Neural cell (in vitro differentiated cells): ENCODE data around the gene MGAT5B. TPM values are rescaled to one million over a fixed set of nuclear protein-coding genes. Genes with fewer than 3 reads are reported as not detected.

Source experiments
- H2AFZ ChIP-seq: fragments of 200-600, 300-800 bp; sonication (generic), shearing (Covaris generic); 2 replicates; pipeline ENCODE4 v1.6.0; 2014; ENCODE audit warnings: low read depth, mild to moderate bottlenecking, antibody characterized with exemption, low read length, moderate library complexity
- H3F3A ChIP-seq: fragments of 200-600 bp; shearing (Covaris generic); 2 replicates; pipeline ENCODE4 v1.6.1; 2016; ENCODE audit warnings: mild to moderate bottlenecking, moderate library complexity, mixed read lengths, antibody characterized with exemption, low read length; ENCODE audit not compliant: insufficient read depth, poor library complexity, severe bottlenecking
- H3K27ac ChIP-seq: fragments of 200-600, 300-800 bp; sonication (generic), shearing (Covaris generic); 2 replicates; pipeline ENCODE4 v1.5.1; 2014; ENCODE audit warnings: mild to moderate bottlenecking, low read length, moderate library complexity
- H3K27me3 ChIP-seq: fragments of 300-800, 200-600 bp; sonication (generic), shearing (Covaris generic); 2 replicates; pipeline ENCODE4 v1.6.0; 2014; ENCODE audit warnings: mild to moderate bottlenecking, low read depth, low read length, moderate library complexity; ENCODE audit not compliant: insufficient read depth
- H3K36me3 ChIP-seq: fragments of 300-800, 200-600 bp; sonication (generic), shearing (Covaris generic); 2 replicates; pipeline ENCODE4 v1.5.1; 2014; ENCODE audit warnings: mild to moderate bottlenecking, antibody characterized with exemption, low read length, moderate library complexity; ENCODE audit not compliant: insufficient read depth
- H3K4me2 ChIP-seq: fragments of 300-800, 200-600 bp; sonication (generic), shearing (Covaris generic); 2 replicates; pipeline ENCODE4 v1.6.0; 2014; ENCODE audit warnings: mild to moderate bottlenecking, low read length
- H3K4me3 ChIP-seq: fragments of 300-800, 200-600 bp; sonication (generic), shearing (Covaris generic); 2 replicates; pipeline ENCODE4 v1.5.1; 2014; ENCODE audit warnings: mild to moderate bottlenecking, low read length, moderate library complexity
- H3K79me2 ChIP-seq: fragments of 200-600 bp; shearing (Covaris generic); replicated peaks from 2 replicates; pipeline ENCODE4 v1.6.0; 2014; ENCODE audit warnings: mild to moderate bottlenecking, low read length, moderate library complexity; ENCODE audit not compliant: insufficient read depth
- H3K9ac ChIP-seq: fragments of 300-800, 200-600 bp; sonication (generic), shearing (Covaris generic); 2 replicates; pipeline ENCODE4 v1.6.1; 2016; ENCODE audit warnings: mild to moderate bottlenecking, low read length, mixed read lengths
- H3K9me2 ChIP-seq: fragments of 200-600 bp; shearing (Covaris generic); 2 replicates; pipeline ENCODE4 v1.6.1; 2016; ENCODE audit warnings: mild to moderate bottlenecking, low read length, mixed read lengths; ENCODE audit not compliant: insufficient read depth
- H3K9me3 ChIP-seq: fragments of 200-600, 300-800 bp; sonication (generic), shearing (Covaris generic); 2 replicates; pipeline ENCODE4 v1.6.1; 2016; ENCODE audit warnings: mild to moderate bottlenecking, mixed run types, low read length, moderate library complexity, mixed read lengths
- H4K20me1 ChIP-seq: fragments of 200-600 bp; shearing (Covaris generic); 2 replicates; pipeline ENCODE4 v1.6.1; 2016; ENCODE audit warnings: mild to moderate bottlenecking, mixed run types; ENCODE audit not compliant: insufficient read depth
- CTCF ChIP-seq: fragments of 450-650 bp; IDR thresholded peaks from 2 replicates; pipeline ENCODE4 v1.5.1; 2014; ENCODE audit warnings: antibody characterized with exemption, mild to moderate bottlenecking, moderate library complexity; ENCODE audit not compliant: poor library complexity, severe bottlenecking
- EP300 ChIP-seq: fragments of 450-650 bp; conservative IDR thresholded peaks from 2 replicates; pipeline ENCODE4 v1.6.1; 2014; ENCODE audit warnings: antibody characterized with exemption, mild to moderate bottlenecking, moderate library complexity; ENCODE audit not compliant: poor library complexity, severe bottlenecking
- EZH2 ChIP-seq: fragments of 200-600, 300-800 bp; shearing (Covaris generic), sonication (generic); IDR thresholded peaks from 2 replicates; pipeline ENCODE4 v1.6.1; 2014; ENCODE audit warnings: antibody characterized with exemption, low read length, borderline replicate concordance, mild to moderate bottlenecking; ENCODE audit not compliant: insufficient read depth, poor library complexity, severe bottlenecking
- MXI1 ChIP-seq: fragments of 450-650 bp; conservative IDR thresholded peaks from 2 replicates; pipeline ENCODE4 v1.6.1; 2014; ENCODE audit warnings: antibody characterized with exemption, mild to moderate bottlenecking; ENCODE audit not compliant: poor library complexity, severe bottlenecking
- POLR2AphosphoS5 ChIP-seq: IDR thresholded peaks from 2 replicates; pipeline ENCODE4 v1.6.1; 2012
- RAD21 ChIP-seq: fragments of 450-650 bp; conservative IDR thresholded peaks from 2 replicates; pipeline ENCODE4 v1.6.1; 2014; ENCODE audit warnings: antibody characterized with exemption, mild to moderate bottlenecking, moderate library complexity
- REST ChIP-seq: IDR thresholded peaks from 2 replicates; pipeline ENCODE4 v1.6.1; 2012; ENCODE audit warnings: borderline replicate concordance
- SMC3 ChIP-seq: fragments of 450-650 bp; conservative IDR thresholded peaks from 2 replicates; pipeline ENCODE4 v1.6.1; 2014; ENCODE audit warnings: antibody characterized with exemption, mild to moderate bottlenecking, moderate library complexity; ENCODE audit not compliant: poor library complexity
- TAF1 ChIP-seq: IDR thresholded peaks from 2 replicates; pipeline ENCODE4 v1.6.1; 2012; ENCODE audit warnings: low read depth
- polyA plus RNA-seq: library from polyadenylated mRNA; depleted of rRNA; stranded (reverse); fragments of >200 nt; gene quantifications from 2 replicates; pipeline ENCODE4 v1.2.3, GENCODE V29; 2014

Gene MGAT5B
- polyA plus RNA-seq, 1 donor from 2014 or later, result 8.8 TPM

- no peaks in the 10 kb centered on the region for H3F3A ChIP-seq
- H3K79me2 ChIP-seq, result no peaks in the 10 kb centered on the region
- H3K9me2 ChIP-seq, result no peaks in the 10 kb centered on the region
- no peak for TF ChIP-seq RAD21
- TF ChIP-seq EP300, result no peak
- no peak for TF ChIP-seq POLR2AphosphoS5
- TF ChIP-seq REST, result no peak
- H4K20me1 ChIP-seq, result no peaks in the 10 kb centered on the region
- no peaks in the 10 kb centered on the region for H3K27me3 ChIP-seq
- H3K36me3 ChIP-seq, result no peaks in the 10 kb centered on the region
- no peak overlapping the region for H3K27ac ChIP-seq
- no peaks in the 10 kb centered on the region for H3K9me3 ChIP-seq
- no peak overlapping the region for H3K4me2 ChIP-seq
- no peak overlapping the region for H3K9ac ChIP-seq
- no peak overlapping the region for H3K4me3 ChIP-seq
- H2AFZ ChIP-seq, result no peak overlapping the region
These were observed 79.1 kb downstream of the MGAT5B start for GRCh38 chr17:76947309-76947708.

- Histone ChIP-seq H4K20me1 (no peaks in the 10 kb centered on the region), H3K4me3 (no peak overlapping the region), H3K27ac (no peak overlapping the region), H3K9me2 (no peaks in the 10 kb centered on the region), H2AFZ (no peak overlapping the region), H3F3A (no peaks in the 10 kb centered on the region), H3K9ac (no peak overlapping the region), H3K9me3 (no peaks in the 10 kb centered on the region), H3K79me2 (no peaks in the 10 kb centered on the region), H3K4me2 (no peak overlapping the region), H3K36me3 (no peaks in the 10 kb centered on the region), H3K27me3 (no peaks in the 10 kb centered on the region)
- TF ChIP-seq TAF1 (no peak), SMC3 (no peak), REST (no peak), EZH2 (no peak), CTCF (no peak), EP300 (no peak), POLR2AphosphoS5 (no peak), RAD21 (no peak), MXI1 (no peak)
These were observed 79.6 kb downstream of the MGAT5B start for GRCh38 chr17:76947771-76948170.
